B cell (primary cell): ENCODE results near the gene KRTAP20-4. TPM values are rescaled to one million over a fixed set of nuclear protein-coding genes. Genes with fewer than 3 reads are reported as not detected.

ENCODE experiments used
- ATAC-seq: fragments of 200-7000 bp; cut with Tn5 transposase; one replicate; pipeline ENCODE4 v1.10.0; 2021; ENCODE audit warnings: low read depth, mild to moderate bottlenecking, moderate number of reproducible peaks, moderate library complexity
- CTCF ChIA-PET: fragments of 350-600 bp; sonication (Branson Sonifier 250); formaldehyde crosslinking; loops from one replicate; lab custom pipeline; 2021; ENCODE audit warnings: antibody characterized with exemption, inconsistent platforms; lab: Charles Lee
- POLR2A ChIA-PET: fragments of 350-600 bp; sonication (Branson Sonifier 250); formaldehyde crosslinking; loops from one replicate; lab custom pipeline; 2021; ENCODE audit warnings: antibody characterized with exemption; lab: Charles Lee
- DNase-seq: peaks from one replicate; pipeline ENCODE4 v3.0.0; 2013
- H2AFZ ChIP-seq: 2 replicates; pipeline ENCODE4 v1.6.1; 2012; ENCODE audit warnings: mild to moderate bottlenecking, low read depth, low read length; ENCODE audit not compliant: insufficient read depth, poor library complexity, severe bottlenecking
- H3K27ac ChIP-seq, 2 donors: 1 replicate in 1 of 2; 2 replicates in 1 of 2; pipeline ENCODE4 v1.5.1; 2012 to 2013; ENCODE audit warnings: low read length in 2 of 2, mild to moderate bottlenecking in 2 of 2, moderate library complexity in 1 of 2
- H3K27me3 ChIP-seq, 4 experiments: fragments of 200-600 bp in 1 of 4; sonication (generic) in 1 of 4; replicated peaks in 1 of 4; 1 replicate in 2 of 4; 2 replicates in 2 of 4; pipeline versions ENCODE4 v1.6.1 to v1.7.0; 2013 to 2016; ENCODE audit warnings: low read length in 3 of 4, mild to moderate bottlenecking in 2 of 4, mixed read lengths in 1 of 4, moderate library complexity in 1 of 4; ENCODE audit not compliant: insufficient read depth in 4 of 4, control insufficient read depth in 3 of 4; ENCODE audit errors: control extremely low read depth in 1 of 4
- H3K36me3 ChIP-seq, 2 experiments: replicated peaks in 1 of 2; 1 replicate in 1 of 2; 2 replicates in 1 of 2; pipeline versions ENCODE4 v1.6.1 to v1.7.1; 2013; ENCODE audit warnings: low read length in 1 of 2; ENCODE audit not compliant: insufficient read depth in 2 of 2, control insufficient read depth in 1 of 2; ENCODE audit errors: control extremely low read depth in 1 of 2, extremely low read depth in 1 of 2
- H3K4me1 ChIP-seq, 2 donors: fragments of 200-600 bp in 1 of 2; sonication (generic) in 1 of 2; 1 replicate in 1 of 2; 2 replicates in 1 of 2; pipeline versions ENCODE4 v1.5.1 to v1.6.1; 2013 to 2017; ENCODE audit warnings: low read length in 2 of 2; ENCODE audit not compliant: control insufficient read depth in 2 of 2, insufficient read depth in 2 of 2
- H3K4me2 ChIP-seq: replicated peaks from 2 replicates; pipeline ENCODE3; 2012; ENCODE audit warnings: mild to moderate bottlenecking, low read depth, low read length; ENCODE audit not compliant: poor library complexity, severe bottlenecking
- H3K4me3 ChIP-seq, 5 experiments: fragments of 200-600 bp in 1 of 5; sonication (generic) in 1 of 5; 1 replicate in 3 of 5; 2 replicates in 2 of 5; pipeline versions ENCODE4 v1.5.1 to v1.7.0; 2011 to 2016; ENCODE audit warnings: low read length in 4 of 5, mild to moderate bottlenecking in 4 of 5, low read depth in 2 of 5, control low read depth in 1 of 5, moderate library complexity in 1 of 5; ENCODE audit not compliant: insufficient read depth in 1 of 5; ENCODE audit errors: control extremely low read depth in 1 of 5, extremely low read depth in 1 of 5
- H3K79me2 ChIP-seq: fragments of 200-600 bp; sonication (generic); one replicate; pipeline ENCODE4 v1.6.0; 2016; ENCODE audit warnings: low read length; ENCODE audit not compliant: control insufficient read depth, insufficient read depth
- H3K9ac ChIP-seq: fragments of 200-600 bp; sonication (generic); 2 replicates; pipeline ENCODE4 v1.6.1; 2017; ENCODE audit warnings: mild to moderate bottlenecking, low read length, moderate library complexity
- H3K9me3 ChIP-seq, 3 donors: one replicate each; pipeline versions ENCODE4 v1.6.1 to v1.7.1; 2013; ENCODE audit warnings: low read length in 2 of 3; ENCODE audit not compliant: control insufficient read depth in 2 of 3, insufficient read depth in 1 of 3; ENCODE audit errors: control extremely low read depth in 1 of 3
- H4K20me1 ChIP-seq: 2 replicates; pipeline ENCODE4 v1.6.0; 2012; ENCODE audit warnings: mild to moderate bottlenecking, low read length; ENCODE audit not compliant: insufficient read depth, control insufficient read depth, poor library complexity, severe bottlenecking
- H3K27ac Mint-ChIP-seq: one replicate; pipeline ENCODE4 v1.8.0; 2021; ENCODE audit warnings: mixed read lengths
- H3K27me3 Mint-ChIP-seq: one replicate; pipeline ENCODE4 v1.8.0; 2021; ENCODE audit warnings: mixed read lengths
- H3K4me1 Mint-ChIP-seq: one replicate; pipeline ENCODE4 v1.8.0; 2021; ENCODE audit warnings: mixed read lengths
- H3K4me3 Mint-ChIP-seq: one replicate; pipeline ENCODE4 v1.8.0; 2021; ENCODE audit warnings: mixed read lengths
- H3K9me3 Mint-ChIP-seq: one replicate; pipeline ENCODE4 v1.8.0; 2022; ENCODE audit warnings: mixed read lengths; ENCODE audit not compliant: insufficient read depth
- EZH2 ChIP-seq: IDR thresholded peaks from 2 replicates; pipeline ENCODE4 v1.6.1; 2012; ENCODE audit warnings: borderline replicate concordance, low read depth, mild to moderate bottlenecking, moderate library complexity, low read length; ENCODE audit not compliant: insufficient read depth, poor library complexity, severe bottlenecking
- WGBS: methylation state at CpG from one replicate; pipeline ENCODE4 v1.1.5; 2013; ENCODE audit warnings: missing lambda C conversion rate; ENCODE audit not compliant: insufficient coverage; 5-methylcytosine and 5-hydroxymethylcytosine counted together
- intact Hi-C: fragments of 100-400 bp; cut with micrococcal nuclease; formaldehyde crosslinking; loops from one replicate; pipeline ENCODE4 v1.10.0; 2022
- polyA plus RNA-seq: library from polyadenylated mRNA; depleted of rRNA; stranded (reverse); fragments of >200 nt; gene quantifications from 2 replicates; pipeline ENCODE4 v1.2.3, GENCODE V29; 2012
- total RNA-seq, 2 donors: library from RNA; stranded (reverse); fragments of 120-200 nt in 1 of 2; gene quantifications; 1 replicate in 1 of 2; 2 replicates in 1 of 2; pipeline versions ENCODE4 v1.2.3 to v1.2.4, GENCODE V29; 2013 to 2022
- TF ChIP-seq, protein P1 (sequence below): fragments of 200-600 bp; IDR thresholded peaks from one replicate; pipeline ENCODE4 v1.8.0; 2022; ENCODE audit warnings: antibody characterized with exemption, mild to moderate bottlenecking

Gene KRTAP20-4
- total and polyA plus RNA-seq, 2 donors (not counting 1 experiment from before 2014, with no cell fraction given) = not detected

DNA sequence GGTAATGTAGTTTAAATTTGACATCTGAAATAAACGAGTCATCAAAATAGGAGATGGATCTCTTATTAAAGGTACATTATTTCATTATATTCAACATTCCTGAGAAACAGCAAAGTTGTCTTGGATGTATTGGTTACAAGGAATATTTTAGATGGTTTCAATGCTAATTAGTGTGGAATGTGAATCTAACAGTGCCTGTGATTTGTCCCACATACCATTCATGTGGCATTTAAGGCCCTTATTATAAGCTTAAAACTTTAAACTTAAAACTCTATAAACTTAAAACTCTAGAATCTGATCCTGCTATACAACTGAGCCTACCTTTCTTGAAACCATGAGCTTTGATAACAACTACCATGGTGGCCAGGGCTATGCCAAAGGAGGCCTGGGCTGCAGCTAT is 19.6 kb upstream of the KRTAP20-4 start, which contains the start of gene KRTAP22-1:
TSS of gene KRTAP22-1 (plus strand) at position 301 of the 400 bp plus-strand sequence.
- no peak for DNase-seq
- no peaks in the 10 kb centered on the region for H3K4me1 ChIP-seq
- no peak within 1 kb of the TSS for H3K4me3 ChIP-seq
- no peak for TF ChIP-seq EZH2
- TF ChIP-seq, protein P1, sequence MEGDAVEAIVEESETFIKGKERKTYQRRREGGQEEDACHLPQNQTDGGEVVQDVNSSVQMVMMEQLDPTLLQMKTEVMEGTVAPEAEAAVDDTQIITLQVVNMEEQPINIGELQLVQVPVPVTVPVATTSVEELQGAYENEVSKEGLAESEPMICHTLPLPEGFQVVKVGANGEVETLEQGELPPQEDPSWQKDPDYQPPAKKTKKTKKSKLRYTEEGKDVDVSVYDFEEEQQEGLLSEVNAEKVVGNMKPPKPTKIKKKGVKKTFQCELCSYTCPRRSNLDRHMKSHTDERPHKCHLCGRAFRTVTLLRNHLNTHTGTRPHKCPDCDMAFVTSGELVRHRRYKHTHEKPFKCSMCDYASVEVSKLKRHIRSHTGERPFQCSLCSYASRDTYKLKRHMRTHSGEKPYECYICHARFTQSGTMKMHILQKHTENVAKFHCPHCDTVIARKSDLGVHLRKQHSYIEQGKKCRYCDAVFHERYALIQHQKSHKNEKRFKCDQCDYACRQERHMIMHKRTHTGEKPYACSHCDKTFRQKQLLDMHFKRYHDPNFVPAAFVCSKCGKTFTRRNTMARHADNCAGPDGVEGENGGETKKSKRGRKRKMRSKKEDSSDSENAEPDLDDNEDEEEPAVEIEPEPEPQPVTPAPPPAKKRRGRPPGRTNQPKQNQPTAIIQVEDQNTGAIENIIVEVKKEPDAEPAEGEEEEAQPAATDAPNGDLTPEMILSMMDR = no peak
- no peaks in the 10 kb centered on the region for H3K36me3 ChIP-seq
- H3K4me1 Mint-ChIP-seq = no peaks in the 10 kb centered on the region
- H3K27me3 ChIP-seq = no peaks in the 10 kb centered on the region
- no peak for ATAC-seq
- no peak within 1 kb of the TSS for H3K4me2 ChIP-seq
- no CpG with 5 or more reads among the region's 1 CpG for WGBS
- H3K9ac ChIP-seq = no peak within 1 kb of the TSS
- no peak within 1 kb of the TSS for H3K4me3 Mint-ChIP-seq
- H3K9me3 Mint-ChIP-seq = peaks cover 4% of the 10 kb centered on the region
- POLR2A ChIA-PET = no interaction called here
- intact Hi-C loops = no loop called here
- H3K27ac ChIP-seq = no peak within 1 kb of the TSS
- CTCF ChIA-PET = no interaction called here
- H3K27ac Mint-ChIP-seq = no peak within 1 kb of the TSS
- no peaks in the 10 kb centered on the region for H3K27me3 Mint-ChIP-seq
- H4K20me1 ChIP-seq = no peaks in the 10 kb centered on the region
- H2AFZ ChIP-seq = no peak within 1 kb of the TSS
- peaks cover 0 to 2% (median 0%) of the 10 kb centered on the region in 3 donors for H3K9me3 ChIP-seq
- H3K79me2 ChIP-seq = no peaks in the 10 kb centered on the region

- Mint-ChIP-seq H3K4me1 (no peaks in the 10 kb centered on the region), H3K4me3 (no peak overlapping the region), H3K27ac (no peak overlapping the region), H3K9me3 (peaks cover 7% of the 10 kb centered on the region), H3K27me3 (no peaks in the 10 kb centered on the region)
- intact Hi-C loops = no loop called here
- Histone ChIP-seq H3K4me2 (no peak overlapping the region), H3K27ac (no peak overlapping the region), H3K27me3 (no peaks in the 10 kb centered on the region), H3K4me3 (no peak overlapping the region), H3K9me3 (no peaks in the 10 kb centered on the region), H3K36me3 (no peaks in the 10 kb centered on the region), H2AFZ (no peak overlapping the region), H4K20me1 (no peaks in the 10 kb centered on the region), H3K79me2 (no peaks in the 10 kb centered on the region), H3K9ac (no peak overlapping the region), H3K4me1 (no peaks in the 10 kb centered on the region)
- WGBS = 77% methylated on average over 2 of the region's 2 CpGs
- ChIA-PET POLR2A (no interaction called here), CTCF (no interaction called here)
- ATAC-seq = no peak
- no peak for DNase-seq
- TF ChIP-seq, protein P1 = no peak
- TF ChIP-seq EZH2 = no peak
Measured at GRCh38 chr21:30605968-30606367, 14.5 kb upstream of the KRTAP20-4 start.
